ENCODE data around the gene MAGI1.

- TF ChIP-seq CTCF (IDR thresholded peaks at IDR 0.05 in 8 of 11, conservative IDR thresholded peaks at IDR 0.05 in 3 of 11) (no peak), POLR2A (IDR thresholded peaks at IDR 0.05) (no peak)
Measured at GRCh38 chr3:66000506-66000905, 38.2 kb downstream of the MAGI1 start.
